ENCODE data around the gene MAP4K4. TPM values are rescaled to one million over a fixed set of nuclear protein-coding genes. Genes with fewer than 3 reads are reported as not detected.

The MAP4K4 gene
- total RNA-seq, 1 experiment from 2014 or later, result 162 TPM

DNA sequence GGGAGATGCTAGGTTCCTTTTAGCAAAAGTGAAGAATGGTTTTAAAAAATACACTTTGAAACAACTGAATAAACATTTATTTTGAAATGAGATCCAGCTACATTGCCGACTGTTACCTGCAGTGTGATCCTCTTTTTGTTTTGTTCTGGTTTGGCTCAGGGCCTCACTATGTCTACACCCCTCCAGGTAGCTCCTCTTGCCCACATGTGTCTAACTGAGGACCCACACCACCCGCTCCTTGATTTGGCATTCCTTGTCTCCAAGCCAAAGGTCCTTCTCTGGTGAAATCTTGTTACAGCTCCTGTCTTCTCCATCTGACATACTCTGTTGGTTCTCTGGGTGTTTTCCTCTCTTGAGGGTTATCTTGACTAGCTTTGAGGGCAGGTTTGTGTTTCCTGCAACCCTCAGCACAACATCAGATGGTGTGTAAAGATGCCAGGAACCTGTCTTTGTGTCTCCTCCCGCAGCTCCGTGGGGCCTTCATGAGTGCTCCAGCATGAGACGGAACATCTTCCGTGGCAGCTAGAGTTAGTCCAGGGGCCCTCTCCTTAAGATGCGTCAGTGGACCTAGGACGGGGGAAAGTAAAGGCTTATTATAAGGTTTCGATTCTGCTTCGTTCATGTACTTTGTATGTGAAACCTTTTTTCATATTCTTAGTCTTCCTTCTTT lies 32.1 kb downstream of the MAP4K4 start:
- no peak for TF ChIP-seq CTCF (IDR thresholded peaks at IDR 0.05; ENCODE audit: unreplicated experiment)
- H3K27me3 Mint-ChIP-seq (ENCODE audit: insufficient read depth, unreplicated experiment), result no peaks in the 10 kb centered on the region
- intact Hi-C loops (cut with micrococcal nuclease), result no loop called here
- H3K9me3 Mint-ChIP-seq (ENCODE audit: unreplicated experiment), result no peaks in the 10 kb centered on the region
- no peak for DNase-seq (ENCODE audit: unreplicated experiment)
- CTCF ChIA-PET, result interaction anchor here (0.6 to 1.7 kb wide), 4 partner anchors 21 to 311 kb away, joined by 3 to 5 read pairs (median 3); no protein-coding TSS in a partner anchor
- POLR2A ChIA-PET, result interaction anchor here (0.7 to 1.4 kb wide), 6 partner anchors 8 to 190 kb away, joined by 3 to 5 read pairs (median 3); no protein-coding TSS in a partner anchor
- peaks cover 12% of the 10 kb centered on the region for H3K36me3 Mint-ChIP-seq (ENCODE audit: insufficient read depth, unreplicated experiment)
- no peak overlapping the region for H3K4me3 Mint-ChIP-seq (ENCODE audit: unreplicated experiment)
- peaks cover 39% of the 10 kb centered on the region for H3K4me1 Mint-ChIP-seq (ENCODE audit: insufficient read depth, unreplicated experiment)
- peak overlapping the region; percentile 68 for H3K27ac Mint-ChIP-seq (ENCODE audit: low read depth, unreplicated experiment)
- no TSS peak for BruUV-seq (replicated peaks)

GRCh38 chr2:101731221-101732054 lies 33.9 kb downstream of the MAP4K4 start:
- no peaks in the 10 kb centered on the region for H3K9me3 Mint-ChIP-seq (ENCODE audit: unreplicated experiment)
- no peak for TF ChIP-seq CTCF (IDR thresholded peaks at IDR 0.05; ENCODE audit: unreplicated experiment)
- H3K4me1 Mint-ChIP-seq (ENCODE audit: insufficient read depth, unreplicated experiment), result peaks cover 52% of the 10 kb centered on the region
- peaks cover 12% of the 10 kb centered on the region for H3K36me3 Mint-ChIP-seq (ENCODE audit: insufficient read depth, unreplicated experiment)
- no TSS peak for BruUV-seq (replicated peaks)
- no peaks in the 10 kb centered on the region for H3K27me3 Mint-ChIP-seq (ENCODE audit: insufficient read depth, unreplicated experiment)
- intact Hi-C loops (cut with micrococcal nuclease), result no loop called here
- H3K27ac Mint-ChIP-seq (ENCODE audit: low read depth, unreplicated experiment), result no peak overlapping the region
- POLR2A ChIA-PET, result interaction anchor here (0.6 to 1.5 kb wide), 2 partner anchors 21 to 358 kb away, joined by 3 to 7 read pairs; no protein-coding TSS in a partner anchor
- no peak for DNase-seq (ENCODE audit: unreplicated experiment)
- no peak overlapping the region for H3K4me3 Mint-ChIP-seq (ENCODE audit: unreplicated experiment)
- CTCF ChIA-PET, result interaction anchor here (0.9 to 1.4 kb wide), 4 partner anchors 9 to 389 kb away, joined by 3 to 4 read pairs (median 4); no protein-coding TSS in a partner anchor

DNA sequence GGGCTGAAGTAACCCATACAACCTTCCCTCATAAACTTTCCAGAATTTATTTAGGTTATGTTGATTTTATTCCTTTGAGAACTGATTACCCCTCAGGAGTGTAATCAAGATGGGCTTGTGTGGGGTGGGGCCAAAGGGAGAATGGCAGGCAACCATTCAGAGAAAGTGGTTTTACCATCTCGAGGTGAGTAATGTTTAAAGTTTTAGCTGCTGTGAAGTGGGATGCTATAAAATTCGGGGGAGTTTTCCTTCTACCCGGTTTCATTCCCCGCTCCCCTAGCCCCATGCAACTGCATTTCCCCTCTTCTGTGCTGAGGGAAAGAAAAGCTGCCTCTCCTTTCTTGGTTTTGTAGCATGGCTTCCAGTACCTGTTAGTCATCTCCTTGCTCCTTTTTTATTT lies 34.7 kb downstream of the MAP4K4 start:
- ChIA-PET POLR2A (interaction anchor here (0.7 to 1.6 kb wide), 3 partner anchors 21 to 34 kb away, joined by 3 to 7 read pairs (median 6); no protein-coding TSS in a partner anchor), CTCF (interaction anchor here (0.5 to 1.4 kb wide), 4 partner anchors 33 to 775 kb away, joined by 3 to 4 read pairs (median 4); no protein-coding TSS in a partner anchor)
- Mint-ChIP-seq H3K9me3 (ENCODE audit: unreplicated experiment) (no peaks in the 10 kb centered on the region), H3K4me3 (ENCODE audit: unreplicated experiment) (no peak overlapping the region), H3K27ac (ENCODE audit: low read depth, unreplicated experiment) (no peak overlapping the region), H3K27me3 (ENCODE audit: insufficient read depth, unreplicated experiment) (no peaks in the 10 kb centered on the region), H3K36me3 (ENCODE audit: insufficient read depth, unreplicated experiment) (peaks cover 12% of the 10 kb centered on the region), H3K4me1 (ENCODE audit: insufficient read depth, unreplicated experiment) (peaks cover 59% of the 10 kb centered on the region)
- intact Hi-C loops (cut with micrococcal nuclease), result no loop called here
- TF ChIP-seq CTCF (IDR thresholded peaks at IDR 0.05; ENCODE audit: unreplicated experiment), result no peak
- BruUV-seq (replicated peaks), result no TSS peak
- DNase-seq (ENCODE audit: unreplicated experiment), result no peak

- CTCF ChIA-PET, result interaction anchor here (0.5 to 1.4 kb wide), 4 partner anchors 13 to 776 kb away, joined by 3 to 4 read pairs (median 3); no protein-coding TSS in a partner anchor
- no peaks in the 10 kb centered on the region for H3K9me3 Mint-ChIP-seq (ENCODE audit: unreplicated experiment)
- POLR2A ChIA-PET, result interaction anchor here (0.7 to 1.6 kb wide), 4 partner anchors 13 to 34 kb away, joined by 3 to 7 read pairs (median 4); no protein-coding TSS in a partner anchor
- H3K27ac Mint-ChIP-seq (ENCODE audit: low read depth, unreplicated experiment), result no peak overlapping the region
- TF ChIP-seq CTCF (IDR thresholded peaks at IDR 0.05; ENCODE audit: unreplicated experiment), result no peak
- DNase-seq (ENCODE audit: unreplicated experiment), result no peak
- no peak overlapping the region for H3K4me3 Mint-ChIP-seq (ENCODE audit: unreplicated experiment)
- BruUV-seq (replicated peaks), result no TSS peak
- intact Hi-C loops (cut with micrococcal nuclease), result no loop called here
- peaks cover 66% of the 10 kb centered on the region for H3K4me1 Mint-ChIP-seq (ENCODE audit: insufficient read depth, unreplicated experiment)
- peaks cover 12% of the 10 kb centered on the region for H3K36me3 Mint-ChIP-seq (ENCODE audit: insufficient read depth, unreplicated experiment)
- no peaks in the 10 kb centered on the region for H3K27me3 Mint-ChIP-seq (ENCODE audit: insufficient read depth, unreplicated experiment)
Observed at GRCh38 chr2:101732773-101733256, 35.3 kb downstream of the MAP4K4 start.

Data from MCF 10A (cell line).